Caki2 (cell line): ENCODE measurements around the gene POFUT1. TPM values are rescaled to one million over a fixed set of nuclear protein-coding genes. Genes with fewer than 3 reads are reported as not detected.

ENCODE experiments used
- DNase-seq: peaks from one replicate; pipeline ENCODE4 v3.0.0-alpha.2; 2015; ENCODE audit warnings: low read depth
- in situ Hi-C: cut with HindIII; loops from 2 replicates; pipeline ENCODE4 v1.10.0; 2016; ENCODE audit warnings: low sequenced_read_pairs, low pct_unique_long_range_greater_than_20kb, mixed read lengths
- total RNA-seq: library from RNA; depleted of rRNA; stranded (reverse); fragments of >200 nt; shearing (Covaris generic); gene quantifications from 2 replicates; pipeline ENCODE4 v1.2.3, GENCODE V29; 2014; ENCODE audit warnings: low replicate concordance

The POFUT1 gene
- total RNA-seq, 1 experiment from 2014 or later = 65.7 TPM

- in situ Hi-C loops = no loop called here
- no peak for DNase-seq
Measured at GRCh38 chr20:32227306-32227705, 19.6 kb downstream of the POFUT1 start.

GRCh38 chr20:32227744-32228688 lies 20.3 kb downstream of the POFUT1 start:
- in situ Hi-C loops = no loop called here
- DNase-seq = no peak

- in situ Hi-C loops = no loop called here
- DNase-seq = no peak
Measured at GRCh38 chr20:32229251-32229747, 21.6 kb downstream of the POFUT1 start.

GRCh38 chr20:32230707-32231106 lies 23.0 kb downstream of the POFUT1 start:
- DNase-seq = no peak
- in situ Hi-C loops = no loop called here

GRCh38 chr20:32231245-32231644 lies 23.6 kb downstream of the POFUT1 start:
- in situ Hi-C loops = no loop called here
- no peak for DNase-seq

- in situ Hi-C loops = no loop called here
- no peak for DNase-seq
Measured at GRCh38 chr20:32231847-32232246, 24.2 kb downstream of the POFUT1 start.

- no peak for DNase-seq
- in situ Hi-C loops = no loop called here
Measured at GRCh38 chr20:32232326-32232886, 24.7 kb downstream of the POFUT1 start.

GRCh38 chr20:32233286-32233685 lies 25.6 kb downstream of the POFUT1 start:
- no peak for DNase-seq
- in situ Hi-C loops = no loop called here

- no peak for DNase-seq
- in situ Hi-C loops = no loop called here
Measured at GRCh38 chr20:32234135-32234808, 26.6 kb downstream of the POFUT1 start.

GRCh38 chr20:32235331-32236047 lies 27.8 kb downstream of the POFUT1 start:
- in situ Hi-C loops = no loop called here
- no peak for DNase-seq

- in situ Hi-C loops = no loop called here
- no peak for DNase-seq
Measured at GRCh38 chr20:32236048-32236533, 28.4 kb downstream of the POFUT1 start.

- in situ Hi-C loops = no loop called here
- no peak for DNase-seq
Measured at GRCh38 chr20:32236819-32237218, 29.1 kb downstream of the POFUT1 start.

GRCh38 chr20:32237419-32237818 lies 29.7 kb downstream of the POFUT1 start:
- in situ Hi-C loops = no loop called here
- DNase-seq = no peak

GRCh38 chr20:32238483-32239425 lies 31.1 kb downstream of the POFUT1 start:
- no peak for DNase-seq
- in situ Hi-C loops = no loop called here

GRCh38 chr20:32240205-32240604 lies 32.5 kb downstream of the POFUT1 start:
- DNase-seq = no peak
- in situ Hi-C loops = no loop called here

GRCh38 chr20:32241807-32242206 lies 34.1 kb downstream of the POFUT1 start:
- in situ Hi-C loops = no loop called here
- no peak for DNase-seq

GRCh38 chr20:32244150-32244823 lies 36.6 kb downstream of the POFUT1 start:
- in situ Hi-C loops = no loop called here
- DNase-seq = no peak
